Measurements from ENCODE around the gene ITCH.
"Not testable (repeated sequence)": the region's sequence is repeated elsewhere in the genome, so short reads cannot be mapped to it uniquely, and the experiment has no call there.

The ITCH gene

GRCh38 chr20:34363062-34363464 is at the start of gene ITCH:
Gene ITCH, plus strand, starts transcription at chr20:34363273. Its CDS starts 30,539 bp downstream, at chr20:34393812.
- DNase-seq = peak; percentile 98

DNA sequence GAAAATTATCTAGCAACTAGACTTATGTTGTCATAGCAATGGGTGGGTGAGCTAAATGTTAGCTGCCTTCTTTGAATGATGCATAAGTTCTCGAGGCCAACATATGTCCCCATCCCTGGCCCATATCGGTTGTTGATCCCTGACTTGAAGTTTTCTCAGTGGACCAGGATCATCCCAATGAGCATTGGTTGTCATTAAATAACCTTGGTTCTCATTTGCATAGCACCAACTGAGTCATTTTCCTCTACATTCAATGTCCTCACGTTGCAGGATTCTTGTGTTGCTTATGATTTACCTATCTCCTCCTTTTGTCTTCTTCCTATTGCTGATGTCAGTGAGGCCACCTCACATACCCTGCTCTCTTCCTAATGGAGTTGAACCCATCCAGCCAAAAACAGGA is 47.8 kb upstream of the ITCH start:
- DNase-seq = no peak

DNA sequence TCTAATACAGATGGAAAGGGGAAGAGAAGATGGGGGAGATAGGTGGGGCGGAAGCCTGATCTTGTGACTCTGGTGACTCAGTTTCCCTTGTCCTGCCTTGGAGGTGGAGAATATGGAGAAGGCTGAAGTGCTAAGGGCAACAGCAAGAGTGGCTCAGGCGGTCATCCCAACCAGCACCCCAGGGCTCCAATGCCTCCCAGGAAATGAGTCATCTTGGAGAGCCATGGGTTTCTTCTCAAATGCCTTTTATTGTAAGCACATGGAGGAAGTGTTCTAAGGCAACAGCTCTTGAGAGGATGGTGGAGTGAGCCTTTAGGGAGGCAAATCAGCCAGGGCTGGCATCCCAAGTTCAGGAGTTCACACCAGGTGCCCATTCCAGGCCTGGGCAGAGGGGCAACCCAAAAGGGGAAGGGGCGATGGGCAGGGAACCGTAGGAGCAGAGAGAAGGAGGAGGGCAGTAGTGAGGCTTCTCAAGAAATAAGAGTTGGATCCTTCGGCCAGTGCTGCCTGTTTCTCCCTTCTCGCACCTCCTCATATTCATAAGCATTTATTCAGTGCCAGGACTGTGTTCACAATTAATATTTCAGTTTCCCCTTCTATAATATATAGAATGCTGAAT is 46.8 kb upstream of the ITCH start:
- no peak for DNase-seq

DNA sequence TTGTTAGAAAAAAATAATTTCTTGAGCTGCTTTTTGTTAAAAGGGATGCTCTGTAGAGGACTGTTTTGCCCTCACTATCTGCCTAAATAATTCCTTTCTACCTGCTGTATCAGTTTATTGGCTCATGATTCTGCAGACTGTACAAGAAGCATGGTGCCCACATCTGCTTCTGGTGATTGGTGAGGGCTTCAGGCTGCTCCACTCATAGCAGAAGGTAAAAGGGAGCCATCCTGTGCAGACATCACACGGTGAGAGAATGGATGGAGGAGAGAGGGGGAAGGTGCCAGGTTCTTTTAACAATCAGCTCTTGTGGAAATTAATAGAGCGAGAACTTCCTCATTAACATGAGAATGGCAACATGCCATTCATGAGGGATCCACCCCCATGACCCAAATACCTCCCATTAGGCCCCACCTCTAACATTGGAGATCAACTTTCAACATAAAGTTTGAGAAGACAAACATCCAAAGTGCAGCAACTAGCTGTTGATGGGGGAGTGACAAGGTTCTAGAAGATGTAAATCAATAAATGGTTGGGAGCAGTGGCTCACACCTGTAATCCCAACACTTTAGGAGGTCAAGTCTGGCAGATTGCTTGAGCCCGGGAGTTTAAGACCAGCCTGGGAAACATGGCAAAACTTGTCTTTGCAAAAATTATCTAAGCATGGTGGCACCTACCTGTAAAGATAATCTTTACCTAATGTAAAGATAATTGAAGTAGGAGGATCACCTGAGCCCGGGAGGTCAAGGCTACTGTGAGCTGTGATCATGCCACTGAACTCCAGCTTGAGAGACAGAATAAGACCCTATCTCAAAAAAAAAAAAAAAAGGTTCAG is 44.2 kb upstream of the ITCH start:
- DNase-seq = no peak

DNA sequence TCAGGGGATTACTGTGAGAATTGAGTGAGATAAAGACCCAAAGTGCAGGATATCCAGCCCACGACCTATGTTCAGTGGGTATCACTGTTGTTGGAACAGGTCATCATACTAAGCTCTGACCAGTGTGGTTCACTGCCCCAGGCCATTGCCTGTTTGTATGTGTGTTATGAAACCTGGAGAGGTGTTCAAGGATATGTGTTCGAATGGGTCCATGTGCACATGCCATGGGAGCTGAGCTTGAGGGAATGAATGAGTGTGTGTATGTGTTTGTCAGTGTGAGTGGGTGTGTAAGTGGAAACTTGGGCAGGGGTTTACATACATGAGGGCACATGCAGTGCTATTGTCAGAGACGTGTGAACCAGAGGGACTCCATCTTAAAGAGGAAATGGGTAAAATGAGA is 42.2 kb upstream of the ITCH start:
- DNase-seq = no peak

DNA sequence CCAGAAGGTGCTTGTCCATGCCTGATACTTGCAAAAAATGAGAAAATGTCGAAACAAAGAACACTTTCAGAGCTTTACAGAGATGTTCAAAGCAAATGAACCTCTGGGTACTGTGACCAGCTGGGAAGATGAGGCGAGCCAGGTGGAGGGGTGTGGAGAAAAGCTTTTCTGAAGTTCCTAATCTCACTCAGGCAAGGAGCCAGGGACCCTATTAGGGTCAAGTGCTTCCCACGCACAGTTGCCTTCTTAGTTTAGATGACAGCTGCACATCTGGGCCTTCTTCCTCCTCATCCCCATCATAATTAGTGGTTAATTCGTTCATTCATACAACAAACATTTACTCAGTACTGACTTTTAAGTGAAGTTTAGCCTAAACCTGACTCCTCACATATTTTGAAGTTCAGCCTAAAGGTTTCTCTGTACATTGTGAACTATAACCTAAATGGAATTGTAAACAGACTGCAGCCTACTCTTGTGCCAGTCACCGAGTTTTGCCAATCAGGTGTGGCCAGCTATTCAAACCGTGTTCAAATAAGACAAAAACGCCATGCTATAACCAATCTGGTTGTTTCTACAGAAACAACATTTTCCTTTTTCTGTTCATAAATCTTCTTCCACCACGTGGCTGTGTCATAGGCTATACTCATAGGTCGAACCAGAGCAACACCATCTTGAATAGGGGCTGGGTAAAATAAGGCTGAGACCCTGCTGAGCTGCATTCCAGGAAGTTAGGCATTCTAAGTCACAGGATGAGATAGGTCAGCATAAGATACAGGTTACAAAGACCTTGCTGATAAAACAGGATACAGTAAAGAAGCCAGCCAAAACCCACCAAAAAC is 40.6 kb upstream of the ITCH start:
- no peak for DNase-seq

DNA sequence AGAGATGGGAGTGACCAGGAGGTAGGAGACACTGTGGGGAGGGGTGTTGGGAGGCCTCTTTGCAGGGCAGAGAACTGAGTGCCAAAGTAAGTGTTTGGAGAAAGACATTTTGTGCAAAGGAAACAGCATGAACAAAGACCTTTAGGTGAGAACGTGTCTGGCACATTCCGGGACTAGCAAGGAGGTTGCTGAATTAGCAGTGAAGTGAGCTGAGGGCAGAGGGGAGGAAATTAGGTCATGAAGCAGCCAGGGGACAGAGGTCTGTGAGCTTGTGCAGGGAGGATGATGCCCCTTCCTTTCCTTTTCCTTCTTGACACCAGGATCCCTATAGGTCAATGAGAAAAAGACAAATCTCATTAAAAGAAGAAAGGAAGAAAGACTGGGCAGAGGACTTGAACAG is 38.5 kb upstream of the ITCH start:
- DNase-seq = no peak

DNA sequence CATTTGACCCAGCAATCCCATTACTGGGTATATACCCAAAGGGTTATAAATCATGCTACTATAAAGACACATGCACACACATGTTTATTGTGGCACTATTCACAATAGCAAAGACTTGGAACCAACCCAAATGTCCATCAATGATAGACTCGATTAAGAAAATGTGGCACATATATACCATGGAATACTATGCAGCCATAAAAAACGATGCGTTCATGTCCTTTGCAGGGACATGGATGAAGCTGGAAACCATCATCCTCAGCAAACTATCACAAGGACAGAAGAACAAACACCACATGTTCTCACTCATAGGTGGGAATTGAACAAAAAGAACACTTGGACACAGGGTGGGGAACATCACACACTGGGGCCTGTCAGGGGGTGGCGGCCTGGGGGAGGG is 34.9 kb upstream of the ITCH start:
- not testable (repeated sequence) for DNase-seq

GRCh38 chr20:34328928-34329677 is 34.0 kb upstream of the ITCH start:
- DNase-seq = no peak

DNA sequence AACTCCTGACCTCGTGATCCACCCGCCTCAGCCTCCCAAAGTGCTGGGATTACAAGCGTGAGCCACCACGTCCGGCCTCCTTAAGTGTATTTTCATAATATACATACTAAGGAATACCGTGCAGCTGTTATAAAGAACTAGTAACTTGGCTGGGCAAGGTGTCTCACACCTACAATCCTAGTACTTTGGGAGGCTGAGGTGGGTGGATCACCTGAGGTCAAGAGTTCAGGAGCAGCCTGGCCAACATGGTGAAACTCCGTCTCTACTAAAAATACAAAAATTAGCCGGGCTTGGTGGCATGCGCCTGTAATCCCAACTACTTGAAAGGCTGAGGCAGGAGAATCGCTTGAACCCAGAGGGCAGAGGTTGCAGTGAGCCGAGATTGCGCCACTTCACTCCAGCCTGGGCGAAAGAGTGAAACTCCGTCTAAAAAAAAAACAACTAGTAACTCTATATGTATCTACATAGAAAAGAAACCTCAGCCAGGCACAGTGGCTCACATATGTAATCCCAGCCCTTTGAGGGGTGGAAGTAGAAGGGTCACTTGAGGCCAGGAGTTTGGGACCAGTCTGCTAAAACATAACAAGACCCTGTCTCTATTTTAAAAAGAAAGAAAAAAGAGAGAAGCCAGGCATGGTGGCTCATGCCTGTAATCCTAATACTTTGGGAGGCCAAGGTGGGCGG is 32.1 kb upstream of the ITCH start:
- not testable (repeated sequence) for DNase-seq

GRCh38 chr20:34331838-34332237 is 31.2 kb upstream of the ITCH start:
- DNase-seq = no peak

DNA sequence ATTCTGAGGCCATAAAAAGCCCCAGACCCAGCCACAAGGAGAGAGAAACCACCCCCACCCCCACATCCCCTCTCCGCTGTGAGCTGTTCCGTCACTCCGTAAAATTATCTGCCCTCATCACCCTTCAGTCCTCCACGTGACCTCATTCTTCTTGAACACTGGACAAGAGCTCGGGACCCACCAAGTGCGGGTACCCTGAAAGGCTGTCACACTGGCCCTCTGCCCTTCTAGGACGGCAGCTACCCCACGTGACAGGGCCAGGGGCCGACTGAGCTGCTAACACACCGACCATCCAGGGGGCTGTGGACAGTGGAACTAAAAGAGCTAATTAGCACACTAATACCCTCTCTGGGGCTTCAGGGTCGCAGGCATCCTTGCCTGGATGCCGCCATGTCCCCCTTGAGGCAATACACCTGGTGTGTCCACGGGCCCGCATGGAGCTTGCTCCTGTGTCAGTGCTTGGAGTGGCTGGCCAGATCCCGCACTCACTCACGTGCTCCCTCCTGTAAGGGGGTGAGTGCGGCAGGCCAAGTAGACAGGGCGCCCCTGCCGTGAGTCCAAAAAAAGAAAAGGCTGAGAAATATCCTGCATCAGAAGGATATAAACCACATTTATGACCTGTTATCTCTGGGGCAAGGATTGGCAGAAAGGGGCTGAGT is 30.7 kb upstream of the ITCH start:
- no peak for DNase-seq

GRCh38 chr20:34333786-34334185 is 29.3 kb upstream of the ITCH start:
- DNase-seq = no peak

- DNase-seq = no peak
Measured at GRCh38 chr20:34334654-34335407, 28.2 kb upstream of the ITCH start.

GRCh38 chr20:34337544-34337943 is 25.5 kb upstream of the ITCH start:
- DNase-seq = no peak

DNA sequence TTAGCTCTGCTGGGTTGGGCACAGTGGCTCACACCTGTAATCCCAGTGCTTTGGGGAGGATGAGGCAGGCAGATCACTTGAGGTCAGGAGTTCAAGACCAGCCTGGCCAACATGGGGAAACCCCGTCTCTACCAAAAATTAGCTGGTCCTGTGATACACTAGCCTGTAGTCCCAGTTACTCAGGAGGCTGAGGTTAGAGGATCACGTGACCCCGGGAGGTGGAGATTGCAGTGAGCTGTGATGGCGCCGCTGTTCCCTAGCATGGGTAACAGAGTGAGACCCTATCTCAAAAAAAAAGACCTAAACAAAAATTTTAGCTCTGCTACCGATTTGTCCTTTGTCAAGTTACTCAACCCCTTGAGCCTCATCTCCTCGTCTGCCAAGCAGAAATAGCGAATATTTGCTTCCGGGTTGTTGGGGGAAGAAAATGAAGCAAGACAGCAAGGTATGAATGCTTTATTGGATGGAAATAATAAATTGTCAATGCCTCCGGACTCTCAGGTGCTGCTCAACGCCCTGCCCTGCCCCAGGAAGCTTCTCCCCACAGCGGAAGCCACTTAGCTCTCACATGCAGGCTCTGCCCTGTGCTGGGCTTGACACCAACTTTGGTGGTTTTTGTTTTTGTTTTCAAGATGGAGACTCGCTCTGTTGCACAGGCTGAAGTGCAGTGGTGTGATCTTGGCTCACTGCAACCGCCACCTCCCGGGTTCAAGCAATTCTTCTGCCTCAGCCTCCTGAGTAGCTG is 24.9 kb upstream of the ITCH start:
- DNase-seq = no peak

- not testable (repeated sequence) for DNase-seq
Measured at GRCh38 chr20:34340726-34341125, 22.3 kb upstream of the ITCH start.

GRCh38 chr20:34341199-34341598 is 21.9 kb upstream of the ITCH start:
- DNase-seq = not testable (repeated sequence)

- DNase-seq = peak; percentile 61
Measured at GRCh38 chr20:34343458-34344211, 19.4 kb upstream of the ITCH start.
